ENCODE results near the gene AP3S1.
"Not testable (repeated sequence)": the region's sequence is repeated elsewhere in the genome, so short reads cannot be mapped to it uniquely, and the experiment has no call there.

Gene AP3S1

DNA sequence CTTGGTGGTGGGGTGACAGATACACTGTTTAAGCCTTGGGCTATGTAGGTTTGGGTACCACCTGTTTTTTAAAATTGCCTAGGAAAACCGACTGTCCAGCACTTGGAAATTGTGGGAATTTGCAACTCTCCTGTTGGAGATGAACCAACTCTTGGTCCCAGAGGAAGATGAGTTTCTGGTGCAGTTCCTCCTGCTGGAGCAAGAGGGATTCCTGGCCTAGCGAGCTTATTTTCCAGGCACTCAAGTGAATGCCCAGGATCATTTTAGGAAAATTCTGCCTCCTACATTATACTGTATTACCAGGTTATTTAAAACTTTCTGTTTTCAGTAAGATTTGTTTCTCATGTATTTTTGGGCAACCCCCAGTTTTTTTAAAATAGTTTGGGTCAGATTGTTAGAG lies 33.7 kb downstream of the AP3S1 start:
- H3K27ac Mint-ChIP-seq = no peak overlapping the region
- no peaks in the 10 kb centered on the region for H3K27me3 Mint-ChIP-seq
- no peaks in the 10 kb centered on the region for H3K9me3 Mint-ChIP-seq (ENCODE audit: low read depth)
- H3K4me1 Mint-ChIP-seq (ENCODE audit: low read depth) = no peaks in the 10 kb centered on the region
- peaks cover 61% of the 10 kb centered on the region for H3K36me3 Mint-ChIP-seq
- H3K4me3 Mint-ChIP-seq = no peak overlapping the region

DNA sequence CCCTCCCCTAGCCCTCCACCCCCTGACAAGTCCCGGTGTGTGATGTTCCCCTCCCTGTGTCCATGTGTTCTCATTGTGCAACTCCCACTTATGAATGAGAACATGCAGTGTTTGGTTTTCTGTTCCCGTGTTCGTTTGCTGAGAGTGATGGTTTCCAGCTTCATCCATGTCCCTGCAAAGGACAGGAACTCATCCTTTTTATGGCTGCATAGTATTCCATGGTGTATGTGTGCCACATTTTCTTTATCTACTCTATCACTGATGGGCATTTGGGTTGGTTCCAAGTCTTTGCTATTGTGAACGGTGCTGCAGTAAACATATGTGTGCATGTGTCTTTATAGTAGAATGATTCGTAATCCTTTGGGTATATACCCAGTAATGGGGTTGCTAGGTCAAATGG lies 35.6 kb downstream of the AP3S1 start:
- H3K27me3 Mint-ChIP-seq; H3K9me3 Mint-ChIP-seq (ENCODE audit: low read depth); H3K4me1 Mint-ChIP-seq (ENCODE audit: low read depth); H3K27ac Mint-ChIP-seq; H3K4me3 Mint-ChIP-seq: not testable (repeated sequence)
- peaks cover 67% of the 10 kb centered on the region for H3K36me3 Mint-ChIP-seq

DNA sequence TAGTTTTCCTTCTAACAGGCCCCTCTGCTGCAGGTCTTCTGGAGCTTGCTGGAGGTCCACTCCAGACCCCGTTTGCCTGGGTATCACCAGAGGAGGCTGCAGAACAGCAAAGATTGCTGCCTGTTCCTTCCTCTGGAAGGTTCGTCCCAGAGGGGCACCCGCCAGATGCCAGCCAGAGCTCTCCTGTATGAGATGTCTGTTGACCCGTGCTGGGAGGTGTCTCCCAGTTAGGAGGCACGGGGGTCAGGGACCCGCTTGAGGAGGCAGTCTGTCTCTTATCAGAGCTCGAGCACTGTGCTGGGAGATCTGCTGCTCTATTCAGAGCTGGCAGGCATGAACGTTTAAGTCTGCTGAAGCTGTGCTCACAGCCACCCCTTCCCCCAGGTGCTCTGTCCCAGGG lies 40.7 kb downstream of the AP3S1 start:
- H3K27me3 Mint-ChIP-seq; H3K4me1 Mint-ChIP-seq (ENCODE audit: low read depth); H3K27ac Mint-ChIP-seq; H3K9me3 Mint-ChIP-seq (ENCODE audit: low read depth); H3K4me3 Mint-ChIP-seq: not testable (repeated sequence)
- H3K36me3 Mint-ChIP-seq = peaks cover 40% of the 10 kb centered on the region

DNA sequence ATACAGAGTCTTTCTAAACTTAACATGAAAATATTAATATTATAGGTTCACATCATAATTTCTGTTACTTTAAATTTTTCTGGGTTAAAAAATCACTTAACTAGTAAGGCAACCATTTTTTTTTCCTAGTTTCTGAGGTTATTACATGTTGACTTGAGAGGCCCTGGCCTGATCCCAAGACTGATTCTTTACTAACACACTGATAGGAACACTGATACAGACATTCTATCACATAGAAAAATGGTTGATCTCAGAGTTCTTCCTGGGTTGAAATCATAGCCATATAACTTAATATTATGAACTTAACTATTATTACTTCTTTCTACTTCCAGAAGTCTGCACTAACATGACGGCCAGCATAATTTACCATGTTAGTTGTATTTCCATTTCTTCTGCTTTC lies 43.0 kb downstream of the AP3S1 start:
- no peaks in the 10 kb centered on the region for H3K9me3 Mint-ChIP-seq (ENCODE audit: low read depth)
- H3K36me3 Mint-ChIP-seq = peaks cover 25% of the 10 kb centered on the region
- no peak overlapping the region for H3K4me3 Mint-ChIP-seq

DNA sequence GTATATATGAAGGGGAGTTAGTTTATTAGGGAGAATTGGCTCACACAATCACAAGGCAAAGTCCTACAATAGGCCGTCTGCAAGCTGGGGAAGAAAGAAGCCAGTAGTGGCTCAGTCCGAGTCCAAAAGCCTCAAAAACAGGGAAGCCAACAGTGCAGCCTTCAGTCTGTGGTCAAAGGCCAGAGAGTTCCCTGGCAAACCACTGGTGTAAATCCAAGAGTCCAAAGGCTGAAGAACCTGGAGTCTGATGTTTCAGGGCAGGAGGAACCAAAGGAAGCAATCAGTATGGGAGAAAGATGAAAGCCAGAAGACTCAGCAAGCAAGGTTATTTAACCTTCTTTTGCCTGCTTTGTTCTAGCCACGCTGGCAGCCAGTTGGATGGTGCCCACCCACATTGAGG lies 43.5 kb downstream of the AP3S1 start:
- H3K9me3 Mint-ChIP-seq (ENCODE audit: low read depth); H3K4me1 Mint-ChIP-seq (ENCODE audit: low read depth); H3K27ac Mint-ChIP-seq; H3K27me3 Mint-ChIP-seq; H3K4me3 Mint-ChIP-seq: not testable (repeated sequence)
- peaks cover 22% of the 10 kb centered on the region for H3K36me3 Mint-ChIP-seq

More for the DNA sequence above, 43.0 kb downstream of the AP3S1 start:
- Mint-ChIP-seq H3K4me1 (ENCODE audit: low read depth) (no peaks in the 10 kb centered on the region), H3K27ac (no peak overlapping the region), H3K27me3 (no peaks in the 10 kb centered on the region)

DNA sequence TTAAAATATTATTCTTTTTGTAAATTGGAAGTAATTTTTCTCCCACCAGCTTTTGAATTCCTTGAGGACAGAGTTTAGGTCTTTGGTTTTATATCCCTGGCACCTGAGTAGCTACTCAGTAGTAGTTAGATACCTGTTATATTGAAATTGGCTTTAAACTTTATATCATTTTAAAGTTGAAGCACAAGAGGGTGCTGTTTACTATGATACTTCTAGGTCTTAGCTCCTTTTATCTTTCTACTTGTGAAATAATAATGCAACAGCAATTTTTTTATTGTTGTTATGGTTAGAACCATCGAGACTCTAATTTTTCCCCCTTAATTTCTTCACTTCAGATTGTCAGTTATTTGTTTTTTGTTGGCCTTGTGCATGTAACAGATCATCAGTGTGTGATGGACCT lies 46.3 kb downstream of the AP3S1 start:
- Mint-ChIP-seq H3K27me3 (no peaks in the 10 kb centered on the region), H3K36me3 (peaks cover 7% of the 10 kb centered on the region), H3K27ac (no peak overlapping the region), H3K4me3 (no peak overlapping the region), H3K4me1 (ENCODE audit: low read depth) (no peaks in the 10 kb centered on the region), H3K9me3 (ENCODE audit: low read depth) (no peaks in the 10 kb centered on the region)

DNA sequence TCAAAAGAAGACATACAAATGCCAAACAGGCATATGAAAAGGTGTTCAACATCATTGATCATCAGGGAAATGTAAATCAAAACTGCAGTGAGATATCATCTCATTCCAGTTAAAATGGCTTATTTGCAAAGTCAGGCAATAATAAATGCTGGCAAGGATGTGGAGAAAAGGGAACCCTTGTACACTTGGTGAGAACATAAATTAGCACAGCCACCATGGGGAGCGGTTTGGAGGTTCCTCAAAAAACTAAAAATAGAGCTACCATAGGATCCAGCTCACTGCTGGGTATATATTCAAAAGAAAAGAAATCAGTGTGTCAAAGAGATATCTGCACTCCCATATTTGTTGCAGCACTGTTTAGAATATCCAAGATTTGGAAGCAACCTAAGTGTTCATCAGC lies 50.3 kb downstream of the AP3S1 start:
- H3K27me3 Mint-ChIP-seq = no peaks in the 10 kb centered on the region
- H3K36me3 Mint-ChIP-seq = peaks cover 5% of the 10 kb centered on the region

DNA sequence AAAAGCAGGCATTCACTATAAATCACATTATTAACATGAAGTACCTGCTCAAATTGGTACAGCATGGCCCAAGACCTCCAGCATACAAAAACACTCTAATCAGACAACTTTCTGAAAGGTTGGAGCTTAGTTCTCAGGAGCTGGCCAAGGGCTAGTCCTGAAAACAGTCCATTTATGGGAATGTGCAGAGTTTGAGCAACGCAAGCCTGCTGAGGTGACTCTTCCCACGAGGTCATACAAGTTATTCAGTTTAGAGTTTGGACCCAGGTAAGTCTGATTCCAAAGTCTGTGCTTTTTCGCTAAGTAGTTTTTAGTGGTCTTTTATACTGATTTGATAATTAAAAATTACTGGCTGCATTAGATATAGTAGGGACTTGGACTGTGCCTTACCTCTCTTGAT lies 52.6 kb downstream of the AP3S1 start:
- no peaks in the 10 kb centered on the region for H3K4me1 Mint-ChIP-seq (ENCODE audit: low read depth)
- no peak overlapping the region for H3K4me3 Mint-ChIP-seq
- H3K36me3 Mint-ChIP-seq = peaks cover 18% of the 10 kb centered on the region
- H3K9me3 Mint-ChIP-seq (ENCODE audit: low read depth) = no peaks in the 10 kb centered on the region
- no peak overlapping the region for H3K27ac Mint-ChIP-seq
- H3K27me3 Mint-ChIP-seq = no peaks in the 10 kb centered on the region

More for the DNA sequence above, 50.3 kb downstream of the AP3S1 start:
- Mint-ChIP-seq H3K4me3 (no peak overlapping the region), H3K27ac (no peak overlapping the region), H3K9me3 (ENCODE audit: low read depth) (no peaks in the 10 kb centered on the region), H3K4me1 (ENCODE audit: low read depth) (no peaks in the 10 kb centered on the region)

DNA sequence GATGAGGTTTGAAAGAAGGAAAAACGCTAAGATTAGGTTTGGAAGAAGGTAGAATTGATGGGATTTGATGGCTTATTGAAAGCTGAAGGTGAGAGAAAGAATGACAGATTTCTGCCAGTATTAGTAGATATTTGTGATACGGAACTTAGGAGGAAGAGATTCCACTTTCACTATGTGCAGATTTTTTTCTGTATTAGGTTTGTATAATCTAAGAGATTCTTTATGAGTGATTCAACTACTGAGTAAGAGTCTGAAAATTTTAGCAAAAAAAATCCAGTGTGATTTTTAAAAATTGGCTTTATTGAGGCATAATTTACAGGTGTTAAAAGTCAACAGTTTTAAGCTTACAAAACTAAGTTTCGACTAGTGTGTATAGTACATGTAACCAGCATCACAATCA lies 54.1 kb downstream of the AP3S1 start:
- Mint-ChIP-seq H3K9me3 (ENCODE audit: low read depth) (no peaks in the 10 kb centered on the region), H3K27ac (no peak overlapping the region), H3K36me3 (peaks cover 22% of the 10 kb centered on the region), H3K27me3 (no peaks in the 10 kb centered on the region), H3K4me3 (no peak overlapping the region), H3K4me1 (ENCODE audit: low read depth) (no peaks in the 10 kb centered on the region)

DNA sequence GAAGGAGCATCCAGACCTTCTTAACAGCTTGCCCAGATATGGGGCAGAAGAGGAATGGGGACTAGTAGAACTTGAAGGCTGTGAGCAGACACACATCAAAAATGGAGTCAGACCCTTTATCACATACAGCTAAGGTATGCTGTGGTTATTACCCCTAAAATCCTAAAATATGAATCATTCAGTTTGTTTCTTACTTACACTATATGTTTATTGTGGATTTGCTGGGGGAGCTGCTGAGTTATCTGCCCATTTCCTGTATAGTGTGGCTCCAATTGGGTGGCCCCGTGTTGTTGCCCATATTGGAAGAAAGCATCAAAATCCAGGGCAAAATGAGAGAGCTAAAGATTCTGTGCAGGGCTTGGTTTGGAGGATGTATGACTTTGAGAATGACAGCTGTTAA lies 56.9 kb downstream of the AP3S1 start:
- H3K4me3 Mint-ChIP-seq = no peak overlapping the region
- no peaks in the 10 kb centered on the region for H3K4me1 Mint-ChIP-seq (ENCODE audit: low read depth)
- no peaks in the 10 kb centered on the region for H3K9me3 Mint-ChIP-seq (ENCODE audit: low read depth)
- H3K27me3 Mint-ChIP-seq = no peaks in the 10 kb centered on the region
- H3K36me3 Mint-ChIP-seq = peaks cover 21% of the 10 kb centered on the region
- no peak overlapping the region for H3K27ac Mint-ChIP-seq

DNA sequence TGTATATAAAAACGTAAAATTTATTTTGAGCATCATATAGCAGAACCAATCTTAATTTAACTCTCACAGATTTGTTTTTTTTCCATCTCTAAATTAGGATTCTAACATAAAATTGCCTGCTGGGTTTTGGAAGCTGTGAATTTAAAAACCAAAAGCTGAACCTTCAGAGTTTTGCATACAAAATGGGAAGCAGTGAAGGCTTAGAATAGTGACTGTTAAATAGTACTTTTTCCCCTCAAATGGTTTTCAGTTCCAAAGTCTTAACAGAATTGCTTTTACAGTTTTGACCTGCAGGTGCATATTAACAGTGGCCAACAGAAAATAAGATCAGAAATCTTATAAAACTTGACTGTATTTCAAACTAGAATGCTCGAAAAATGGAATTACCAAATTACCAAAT lies 65.4 kb downstream of the AP3S1 start:
- H3K36me3 Mint-ChIP-seq = peaks cover 4% of the 10 kb centered on the region
- no peaks in the 10 kb centered on the region for H3K4me1 Mint-ChIP-seq (ENCODE audit: low read depth)
- no peaks in the 10 kb centered on the region for H3K9me3 Mint-ChIP-seq (ENCODE audit: low read depth)
- no peak overlapping the region for H3K4me3 Mint-ChIP-seq
- no peak overlapping the region for H3K27ac Mint-ChIP-seq
- no peaks in the 10 kb centered on the region for H3K27me3 Mint-ChIP-seq

DNA sequence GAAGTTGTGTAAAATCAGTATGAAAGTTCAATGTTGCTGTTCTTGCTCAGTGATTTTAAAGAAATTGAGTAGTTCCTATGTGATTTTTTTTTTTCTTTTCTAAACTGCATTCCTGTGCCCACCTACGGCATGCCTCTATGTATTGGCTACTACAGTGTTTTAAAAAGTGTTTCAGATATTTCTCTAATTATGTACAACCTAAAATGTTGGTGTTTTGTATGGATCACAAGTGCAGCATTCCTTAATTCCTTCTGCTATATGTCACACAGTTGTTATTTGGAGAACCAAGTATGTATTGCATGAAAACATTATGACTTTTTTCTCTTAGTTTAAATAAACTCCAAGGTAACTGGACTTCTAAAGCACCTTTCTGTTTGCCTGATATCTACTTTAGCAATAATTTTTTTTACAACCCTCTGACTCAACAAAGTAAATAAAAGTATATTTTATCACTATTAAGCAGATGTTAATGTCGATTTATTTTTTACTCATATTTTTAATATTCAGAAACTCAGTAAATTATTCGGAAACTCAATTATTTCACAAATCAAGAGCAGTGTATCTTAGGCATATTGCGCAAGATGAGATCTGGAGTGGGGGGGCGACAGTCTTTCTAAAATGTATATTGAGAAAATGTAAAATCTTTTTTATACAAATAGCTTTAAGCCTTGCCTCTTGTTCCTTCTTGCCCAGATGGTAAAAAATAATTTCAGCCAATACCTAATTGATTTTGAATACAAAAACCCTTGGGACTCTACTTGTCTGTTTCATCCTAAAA lies 72.1 kb downstream of the AP3S1 start:
- H3K4me3 Mint-ChIP-seq; H3K27ac Mint-ChIP-seq; H3K27me3 Mint-ChIP-seq; H3K36me3 Mint-ChIP-seq; H3K9me3 Mint-ChIP-seq (ENCODE audit: low read depth); H3K4me1 Mint-ChIP-seq (ENCODE audit: low read depth): not testable (repeated sequence)

DNA sequence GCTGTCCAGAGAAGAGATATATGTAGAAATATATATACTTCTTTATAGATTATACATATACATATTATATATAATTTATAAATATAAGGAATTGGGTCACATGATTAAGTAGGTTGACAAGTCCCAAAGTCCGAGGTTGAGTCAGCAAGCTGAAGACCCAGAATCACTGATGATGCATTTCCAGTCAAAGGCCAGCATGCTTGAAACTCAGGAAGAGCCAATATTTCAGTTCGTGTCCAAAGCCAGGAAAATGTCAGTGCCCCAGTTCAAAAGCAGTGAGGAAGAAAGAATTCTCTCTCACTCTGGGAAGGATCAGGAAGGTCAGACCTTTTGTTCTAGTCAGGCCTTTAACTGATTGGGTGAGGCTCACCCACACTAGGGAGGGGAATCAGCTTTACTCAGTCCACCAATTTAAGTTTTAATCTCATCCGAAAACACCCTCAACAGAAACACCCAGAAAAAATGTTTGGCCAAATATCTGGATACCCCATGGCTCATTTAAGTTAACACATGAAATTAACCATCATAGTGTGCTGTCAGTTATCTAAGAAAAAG lies 78.5 kb downstream of the AP3S1 start:
- H3K4me3 Mint-ChIP-seq = no peak overlapping the region
- no peaks in the 10 kb centered on the region for H3K4me1 Mint-ChIP-seq (ENCODE audit: low read depth)
- H3K27me3 Mint-ChIP-seq = no peaks in the 10 kb centered on the region
- peaks cover 4% of the 10 kb centered on the region for H3K36me3 Mint-ChIP-seq
- H3K9me3 Mint-ChIP-seq (ENCODE audit: low read depth) = no peaks in the 10 kb centered on the region
- H3K27ac Mint-ChIP-seq = no peak overlapping the region

DNA sequence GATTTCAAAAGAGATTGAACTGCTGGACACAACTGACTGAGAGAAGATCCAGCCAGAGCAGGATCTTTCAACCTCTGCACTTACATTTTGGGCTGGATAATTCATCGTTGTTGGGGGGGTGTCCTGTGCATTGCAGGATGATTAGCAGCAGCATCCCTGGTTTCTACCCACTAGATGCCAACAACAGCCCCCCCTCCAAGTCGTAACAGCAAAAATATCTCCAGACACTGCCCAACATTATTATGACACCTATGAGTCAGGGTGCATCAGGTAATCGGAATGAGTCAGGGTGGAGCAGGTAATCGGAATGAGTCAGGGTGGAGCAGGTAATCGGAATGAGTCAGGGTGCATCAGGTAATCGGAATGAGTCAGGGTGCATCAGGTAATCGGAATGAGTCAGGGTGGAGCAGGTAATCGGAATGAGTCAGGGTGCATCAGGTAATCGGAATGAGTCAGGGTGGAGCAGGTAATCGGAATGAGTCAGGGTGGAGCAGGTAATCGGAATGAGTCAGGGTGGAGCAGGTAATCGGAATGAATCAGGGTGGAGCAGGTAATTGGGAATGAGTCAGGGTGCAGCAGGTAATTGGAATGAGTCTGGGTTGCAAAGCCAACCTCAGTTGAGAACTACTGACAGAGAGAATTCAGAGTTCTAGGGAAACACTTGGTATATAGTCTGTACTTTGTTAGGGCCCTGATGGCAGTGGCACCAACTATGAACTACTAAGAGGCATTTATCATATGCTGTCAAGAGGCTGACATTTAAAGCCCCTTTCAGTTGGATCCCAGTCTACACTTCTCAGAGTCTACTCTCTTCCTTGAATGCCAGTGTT lies 87.1 kb downstream of the AP3S1 start:
- not testable (repeated sequence) for H3K36me3 Mint-ChIP-seq; H3K27ac Mint-ChIP-seq; H3K4me1 Mint-ChIP-seq (ENCODE audit: low read depth); H3K27me3 Mint-ChIP-seq; H3K9me3 Mint-ChIP-seq (ENCODE audit: low read depth); H3K4me3 Mint-ChIP-seq

DNA sequence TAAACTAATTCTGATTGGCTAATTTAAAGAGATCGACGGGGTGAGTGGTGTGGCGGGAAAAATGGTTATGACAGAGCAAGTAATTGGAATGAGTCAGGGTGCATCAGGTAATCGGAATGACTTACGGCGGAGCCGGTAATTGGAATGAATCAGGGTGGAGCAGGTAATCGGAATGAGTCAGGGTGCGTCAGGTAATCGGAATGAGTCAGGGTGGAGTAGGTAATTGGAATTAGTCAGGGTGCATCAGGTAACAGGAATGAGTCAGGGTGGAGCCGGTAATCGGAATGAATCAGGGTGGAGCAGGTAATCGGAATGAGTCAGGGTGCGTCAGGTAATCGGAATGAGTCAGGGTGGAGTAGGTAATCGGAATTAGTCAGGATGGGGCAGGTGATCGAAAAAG lies 88.4 kb downstream of the AP3S1 start:
- not testable (repeated sequence) for H3K36me3 Mint-ChIP-seq; H3K4me1 Mint-ChIP-seq (ENCODE audit: low read depth); H3K9me3 Mint-ChIP-seq (ENCODE audit: low read depth); H3K4me3 Mint-ChIP-seq; H3K27me3 Mint-ChIP-seq; H3K27ac Mint-ChIP-seq

Data from activated naive CD8-positive, alpha-beta T cell (primary cell).